Esophagus squamous epithelium (tissue), 4 donors: ENCODE results near the gene TMEM44.

ENCODE experiments used
- POLR2A ChIP-seq, 4 donors: fragments of 450-650 bp; IDR thresholded peaks; one replicate each; pipeline ENCODE4 v1.6.1; 2017; ENCODE audit warnings: antibody characterized with exemption in 4 of 4, mild to moderate bottlenecking in 4 of 4, moderate library complexity in 3 of 4
- TF ChIP-seq, protein P1 (sequence below), 6 experiments: fragments of 450-650 bp in 4 of 6; fragments of 200-600 bp in 2 of 6; sonication (generic) in 2 of 6; IDR thresholded peaks; one replicate each; pipeline ENCODE4 v1.5.1; 2016 to 2019; ENCODE audit warnings: antibody characterized with exemption in 6 of 6, mild to moderate bottlenecking in 4 of 6, moderate library complexity in 4 of 6

DNA sequence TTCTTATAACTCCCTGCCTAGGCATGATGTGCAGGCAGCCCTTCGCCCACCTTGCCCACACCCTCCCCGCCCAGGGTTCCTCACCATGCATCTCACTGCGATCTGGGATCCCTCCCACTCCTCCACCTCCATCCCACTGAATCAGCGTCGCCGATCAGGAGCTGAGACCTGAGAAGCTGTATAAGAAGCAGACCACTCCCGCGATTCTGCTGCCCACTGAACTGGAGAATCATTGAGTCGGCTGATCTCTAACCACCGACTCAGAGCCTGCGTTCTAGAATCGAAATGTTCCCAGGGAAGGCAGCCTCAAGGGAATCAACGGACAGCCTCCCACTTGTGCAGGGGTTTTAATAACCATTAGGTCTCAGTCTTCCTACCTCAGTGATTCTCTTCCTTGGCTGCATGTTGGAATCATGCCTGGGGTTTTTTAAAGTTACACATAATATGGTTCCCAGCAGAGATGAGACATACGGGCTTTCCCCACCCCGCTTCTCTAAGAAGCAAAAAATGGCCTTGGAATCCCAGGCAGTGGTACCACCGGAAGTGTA is 60.2 kb downstream of the TMEM44 start:
- TF ChIP-seq, protein P1, sequence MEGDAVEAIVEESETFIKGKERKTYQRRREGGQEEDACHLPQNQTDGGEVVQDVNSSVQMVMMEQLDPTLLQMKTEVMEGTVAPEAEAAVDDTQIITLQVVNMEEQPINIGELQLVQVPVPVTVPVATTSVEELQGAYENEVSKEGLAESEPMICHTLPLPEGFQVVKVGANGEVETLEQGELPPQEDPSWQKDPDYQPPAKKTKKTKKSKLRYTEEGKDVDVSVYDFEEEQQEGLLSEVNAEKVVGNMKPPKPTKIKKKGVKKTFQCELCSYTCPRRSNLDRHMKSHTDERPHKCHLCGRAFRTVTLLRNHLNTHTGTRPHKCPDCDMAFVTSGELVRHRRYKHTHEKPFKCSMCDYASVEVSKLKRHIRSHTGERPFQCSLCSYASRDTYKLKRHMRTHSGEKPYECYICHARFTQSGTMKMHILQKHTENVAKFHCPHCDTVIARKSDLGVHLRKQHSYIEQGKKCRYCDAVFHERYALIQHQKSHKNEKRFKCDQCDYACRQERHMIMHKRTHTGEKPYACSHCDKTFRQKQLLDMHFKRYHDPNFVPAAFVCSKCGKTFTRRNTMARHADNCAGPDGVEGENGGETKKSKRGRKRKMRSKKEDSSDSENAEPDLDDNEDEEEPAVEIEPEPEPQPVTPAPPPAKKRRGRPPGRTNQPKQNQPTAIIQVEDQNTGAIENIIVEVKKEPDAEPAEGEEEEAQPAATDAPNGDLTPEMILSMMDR (IDR thresholded peaks at IDR 0.05) = no peak
- TF ChIP-seq POLR2A (IDR thresholded peaks at IDR 0.05) = no peak
